Keratinocyte (primary cell): ENCODE data around the gene SAMD10. TPM values are rescaled to one million over a fixed set of nuclear protein-coding genes. Genes with fewer than 3 reads are reported as not detected.

Experiments used
- DNase-seq: peaks from one replicate; pipeline ENCODE4 v3.0.0-alpha.2; 2011; ENCODE audit warnings: low read depth, missing footprints, low spot score
- FAIRE-seq: peaks from 2 replicates; lab custom pipeline; 2011; peaks lifted over from hg19 to GRCh38; lab: Jason Lieb, UNC
- H2AFZ ChIP-seq: 2 replicates; pipeline ENCODE4 v1.6.0; 2012; ENCODE audit warnings: low read length, control low read depth, inconsistent platforms; ENCODE audit not compliant: control insufficient read depth
- H3K27ac ChIP-seq: 2 replicates; pipeline ENCODE4 v1.5.1; 2011; ENCODE audit warnings: low read length; ENCODE audit not compliant: control insufficient read depth, insufficient read depth
- H3K27me3 ChIP-seq: 3 replicates; pipeline ENCODE4 v1.6.0; 2011; ENCODE audit warnings: low read length; ENCODE audit not compliant: control insufficient read depth, insufficient read depth; ENCODE audit errors: extremely low read depth
- H3K36me3 ChIP-seq, 2 experiments: 2 replicates in 1 of 2; 3 replicates in 1 of 2; pipeline ENCODE4 v1.5.1; 2011; ENCODE audit warnings: low read length in 2 of 2, mild to moderate bottlenecking in 1 of 2; ENCODE audit not compliant: control insufficient read depth in 2 of 2, insufficient read depth in 2 of 2; ENCODE audit errors: extremely low read depth in 1 of 2
- H3K4me1 ChIP-seq: 3 replicates; pipeline ENCODE4 v1.5.1; 2011; ENCODE audit warnings: low read length; ENCODE audit not compliant: control insufficient read depth, insufficient read depth; ENCODE audit errors: extremely low read depth
- H3K4me2 ChIP-seq: 3 replicates; pipeline ENCODE4 v1.6.0; 2011; ENCODE audit warnings: low read depth, low read length; ENCODE audit not compliant: control insufficient read depth, insufficient read depth; ENCODE audit errors: extremely low read depth
- H3K4me3 ChIP-seq, 3 experiments: fragments of 200-600 bp in 1 of 3; sonication (generic) in 1 of 3; 2 replicates in 2 of 3; 3 replicates in 1 of 3; pipeline ENCODE4 v1.5.1; 2011 to 2016; ENCODE audit warnings: low read length in 3 of 3, mild to moderate bottlenecking in 3 of 3, control low read depth in 2 of 3, inconsistent platforms in 1 of 3, low read depth in 1 of 3, mixed read lengths in 1 of 3, mixed run types in 1 of 3, moderate library complexity in 1 of 3; ENCODE audit not compliant: control insufficient read depth in 2 of 3, insufficient read depth in 2 of 3; ENCODE audit errors: extremely low read depth in 1 of 3
- H3K79me2 ChIP-seq: 2 replicates; pipeline ENCODE4 v1.6.0; 2012; ENCODE audit warnings: low read length; ENCODE audit not compliant: control insufficient read depth, insufficient read depth
- H3K9ac ChIP-seq: 3 replicates; pipeline ENCODE4 v1.6.0; 2011; ENCODE audit warnings: low read length; ENCODE audit not compliant: control insufficient read depth, insufficient read depth; ENCODE audit errors: extremely low read depth
- H3K9me1 ChIP-seq: 3 replicates; pipeline ENCODE4 v1.6.0; 2011; ENCODE audit warnings: low read length; ENCODE audit not compliant: control insufficient read depth, insufficient read depth; ENCODE audit errors: extremely low read depth
- H3K9me3 ChIP-seq: 2 replicates; pipeline ENCODE4 v1.5.1; 2012; ENCODE audit warnings: low read depth, low read length; ENCODE audit not compliant: control insufficient read depth
- H4K20me1 ChIP-seq: 3 replicates; pipeline ENCODE4 v1.6.0; 2011; ENCODE audit warnings: low read length; ENCODE audit not compliant: control insufficient read depth, insufficient read depth; ENCODE audit errors: extremely low read depth
- CTCF ChIP-seq, 3 experiments: IDR thresholded peaks in 1 of 3; conservative IDR thresholded peaks in 1 of 3; optimal IDR thresholded peaks in 1 of 3; 2 replicates in 2 of 3; 3 replicates in 1 of 3; pipeline versions ENCODE3 to v1.5.1; 2011; ENCODE audit warnings: low read length in 3 of 3, mild to moderate bottlenecking in 3 of 3, moderate library complexity in 2 of 3, control low read depth in 1 of 3, inconsistent platforms in 1 of 3; ENCODE audit not compliant: insufficient read depth in 2 of 3; ENCODE audit errors: extremely low read depth in 1 of 3
- EZH2 ChIP-seq: IDR thresholded peaks from one replicate; pipeline ENCODE4 v1.6.1; 2012; ENCODE audit warnings: inconsistent platforms, mild to moderate bottlenecking, low read length, moderate library complexity
- dilution Hi-C: fragments of 300-500 bp; cut with MboI; formaldehyde crosslinking; loops from one replicate; pipeline ENCODE4 v1.7.0; 2020; ENCODE audit warnings: low sequenced_read_pairs; ENCODE audit not compliant: extremely low pct_ligation_motif_present
- polyA plus RNA-seq, 5 experiments: library from polyadenylated mRNA; depleted of rRNA in 3 of 5; stranded (reverse) in 3 of 5; stranded (forward) in 1 of 5; unstranded in 1 of 5; fragments of >200 nt; gene quantifications; 1 replicate in 1 of 5; 2 replicates in 3 of 5; 3 replicates in 1 of 5; pipeline versions ENCODE4 v1.2.1 to v1.2.3, GENCODE V29; 2011 to 2012; ENCODE audit warnings: missing spikeins in 2 of 5, low read depth in 1 of 5, low replicate concordance in 1 of 5

Gene SAMD10
- polyA plus RNA-seq, 1 donor (not counting 4 experiments of a cell fraction or from before 2014, with no cell fraction given): 0.45 TPM

DNA sequence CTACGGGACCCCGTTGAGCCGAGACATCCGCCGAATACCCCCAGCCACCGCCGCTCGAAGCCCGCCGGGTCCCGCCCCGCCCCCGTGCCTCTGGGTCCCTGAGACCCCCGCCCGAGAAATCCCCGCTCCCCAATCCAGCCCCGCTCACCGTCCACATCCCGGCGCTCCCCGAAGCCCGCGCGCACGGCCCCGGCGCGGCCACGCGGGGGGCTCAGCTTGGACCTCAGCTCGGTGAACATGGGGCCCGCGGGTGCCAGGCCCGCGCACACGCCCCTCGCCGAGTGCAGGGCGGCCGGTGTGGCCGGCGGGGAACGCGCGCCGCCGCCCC lies 249 bp downstream of the SAMD10 start:
- Histone ChIP-seq H3K4me3 (peak overlapping the region; percentile 50 to 64 (median 62)), H3K9me1 (no peaks in the 10 kb centered on the region), H3K36me3 (peaks cover 4 to 8% of the 10 kb centered on the region in 2 experiments), H3K27me3 (no peaks in the 10 kb centered on the region), H3K9ac (peak overlapping the region; percentile 37), H3K4me1 (peaks cover 29% of the 10 kb centered on the region), H3K4me2 (peak overlapping the region; percentile 76), H3K9me3 (no peaks in the 10 kb centered on the region), H3K79me2 (peaks cover 20% of the 10 kb centered on the region), H3K27ac (no peak overlapping the region), H4K20me1 (no peaks in the 10 kb centered on the region), H2AFZ (peak overlapping the region; percentile 62)
- FAIRE-seq (no peak), DNase-seq (no peak)
- no peak for TF ChIP-seq CTCF (optimal IDR thresholded peaks at IDR 0.05 in 1 of 3, IDR thresholded peaks at IDR 0.05 in 1 of 3, conservative IDR thresholded peaks at IDR 0.05 in 1 of 3; ENCODE audit: extremely low read depth in 1 of 3, insufficient read depth in 2 of 3, low read length in 3 of 3)
- no peak for TF ChIP-seq EZH2
- dilution Hi-C loops: no loop called here

DNA sequence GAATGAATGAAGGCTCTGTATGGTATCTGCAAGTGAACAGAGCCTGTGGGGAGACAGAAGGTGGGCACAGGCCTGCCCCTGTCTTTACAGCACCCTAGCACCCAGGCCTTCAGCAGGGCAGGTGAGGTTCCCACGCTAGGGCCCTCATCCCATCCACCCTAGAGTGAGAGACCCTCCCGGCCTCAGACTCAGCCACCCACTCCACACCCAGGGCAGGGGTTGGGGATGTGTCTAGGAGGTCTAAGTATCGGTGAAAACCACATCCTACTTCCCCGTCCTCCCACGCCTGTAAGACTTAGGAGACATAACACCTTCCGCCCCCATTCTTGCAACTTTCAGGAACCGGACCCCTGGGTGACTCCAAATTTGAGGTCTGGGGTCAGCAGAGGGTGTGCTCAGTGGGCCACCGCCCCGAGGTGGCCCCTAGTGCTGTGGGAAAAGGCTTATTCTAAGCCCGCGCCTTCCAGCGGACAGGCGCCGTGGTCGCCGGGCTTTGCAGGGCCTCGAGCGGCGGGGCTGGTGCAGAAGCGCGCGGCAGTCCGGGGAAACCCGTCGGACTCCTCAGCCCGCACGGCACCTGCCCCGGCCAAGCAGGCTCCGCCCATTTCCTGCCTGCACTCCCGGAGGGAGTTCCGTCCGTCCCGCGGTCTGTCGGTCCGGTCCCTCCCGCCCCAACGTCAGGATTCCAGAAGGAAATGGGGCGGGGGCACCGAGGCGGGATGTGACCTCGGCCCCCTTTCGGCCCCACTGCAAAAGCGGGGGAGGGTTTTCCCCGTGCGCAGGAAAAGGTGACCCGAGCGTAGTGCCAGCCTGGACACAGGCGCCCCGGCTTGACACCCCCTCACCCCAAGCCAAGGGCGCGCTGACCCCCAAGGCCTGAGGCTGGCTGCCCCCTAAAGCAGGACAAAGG lies 868 bp downstream of the SAMD10 start:
- H3K27ac ChIP-seq: no peak overlapping the region
- H3K4me2 ChIP-seq: peak overlapping the region; percentile 76
- FAIRE-seq (no peak), DNase-seq (no peak)
- dilution Hi-C loops: no loop called here
- H3K9ac ChIP-seq: peak overlapping the region; percentile 37
- H3K4me1 ChIP-seq: peaks cover 29% of the 10 kb centered on the region
- H3K27me3 ChIP-seq: no peaks in the 10 kb centered on the region
- no peaks in the 10 kb centered on the region for H4K20me1 ChIP-seq
- H3K4me3 ChIP-seq: peak overlapping the region; percentile 50 to 64 (median 62)
- H3K79me2 ChIP-seq: peaks cover 20% of the 10 kb centered on the region
- H3K9me3 ChIP-seq: no peaks in the 10 kb centered on the region
- H3K9me1 ChIP-seq: no peaks in the 10 kb centered on the region
- no peak for TF ChIP-seq EZH2
- peaks cover 4 to 6% of the 10 kb centered on the region in 2 experiments for H3K36me3 ChIP-seq
- H2AFZ ChIP-seq: peak overlapping the region; percentile 62
